SK-N-SH treated with all-trans-retinoic acid at 6 μM for 48 hours (cell line): ENCODE data around the gene UQCR11.
A peak's percentile ranks its signal among the peaks of the same experiment; 100 is the strongest.

ENCODE experiments used
- ATAC-seq: fragments of 200-7000 bp; cut with Tn5 transposase; 3 replicates; pipeline ENCODE4 v1.9.1; 2020; ENCODE audit warnings: mild to moderate bottlenecking, moderate library complexity
- ARNTL ChIP-seq: fragments of 450-650 bp; formaldehyde crosslinking; IDR thresholded peaks from 2 replicates; pipeline ENCODE4 v1.5.0; 2020; ENCODE audit warnings: low read depth, mild to moderate bottlenecking, moderate library complexity, borderline replicate concordance
- BACH2 ChIP-seq: fragments of 250-450 bp; sonication (Bioruptor Pico); IDR thresholded peaks from 2 replicates; pipeline ENCODE4 v1.9.0; 2021; ENCODE audit warnings: mild to moderate bottlenecking, borderline replicate concordance
- CSDC2 ChIP-seq: fragments of 250-450 bp; sonication (Bioruptor Pico); IDR thresholded peaks from 2 replicates; pipeline ENCODE4 v1.5.0; 2020; ENCODE audit warnings: mild to moderate bottlenecking, moderate library complexity
- ESRRG ChIP-seq: fragments of 250-450 bp; sonication (Bioruptor Pico); IDR thresholded peaks from 2 replicates; pipeline ENCODE4 v1.6.1; 2021; ENCODE audit warnings: mild to moderate bottlenecking
- ISL1 ChIP-seq: fragments of 250-450 bp; sonication (Bioruptor Pico); IDR thresholded peaks from 2 replicates; pipeline ENCODE4 v2.1.2; 2022; ENCODE audit warnings: mild to moderate bottlenecking, moderate library complexity
- OSR1 ChIP-seq: fragments of 250-450 bp; sonication (Bioruptor Pico); IDR thresholded peaks from 2 replicates; pipeline ENCODE4 v1.8.0; 2022; ENCODE audit warnings: moderate library complexity, mild to moderate bottlenecking, inconsistent platforms
- PPARA ChIP-seq: fragments of 250-450 bp; sonication (Bioruptor Pico); IDR thresholded peaks from 2 replicates; pipeline ENCODE4 v1.5.0; 2020; ENCODE audit warnings: mild to moderate bottlenecking, borderline replicate concordance
- RARB ChIP-seq: fragments of 250-450 bp; sonication (Bioruptor Pico); IDR thresholded peaks from 2 replicates; pipeline ENCODE4 v1.8.0; 2021; ENCODE audit warnings: mild to moderate bottlenecking, moderate library complexity
- SNAI2 ChIP-seq: fragments of 250-450 bp; sonication (Bioruptor Pico); IDR thresholded peaks from 2 replicates; pipeline ENCODE4 v1.5.0; 2020; ENCODE audit warnings: mild to moderate bottlenecking, moderate library complexity
- TCF4 ChIP-seq: fragments of 250-450 bp; sonication (Bioruptor Pico); IDR thresholded peaks from 2 replicates; pipeline ENCODE4 v1.8.0; 2021; ENCODE audit warnings: mild to moderate bottlenecking, moderate library complexity, borderline replicate concordance
- TOX ChIP-seq: fragments of 250-450 bp; sonication (Bioruptor Pico); IDR thresholded peaks from 2 replicates; pipeline ENCODE4 v1.8.0; 2021; ENCODE audit warnings: mild to moderate bottlenecking, moderate library complexity, borderline replicate concordance
- ZFP3 ChIP-seq: fragments of 250-450 bp; sonication (Bioruptor Pico); IDR thresholded peaks from 2 replicates; pipeline ENCODE4 v1.5.0; 2020; ENCODE audit warnings: mild to moderate bottlenecking, moderate library complexity
- ZFP30 ChIP-seq: fragments of 450-650 bp; formaldehyde crosslinking; IDR thresholded peaks from 2 replicates; pipeline ENCODE4 v1.5.0; 2022; ENCODE audit warnings: mild to moderate bottlenecking, moderate library complexity
- ZNF565 ChIP-seq: fragments of 450-650 bp; formaldehyde crosslinking; conservative IDR thresholded peaks from 2 replicates; pipeline ENCODE4 v1.5.0; 2020; ENCODE audit warnings: low read depth, mild to moderate bottlenecking, moderate library complexity
- ZNF70 ChIP-seq: fragments of 450-650 bp; formaldehyde crosslinking; IDR thresholded peaks from 2 replicates; pipeline ENCODE4 v1.5.0; 2020; ENCODE audit warnings: mild to moderate bottlenecking, moderate library complexity
- ZNF8 ChIP-seq: fragments of 450-650 bp; formaldehyde crosslinking; IDR thresholded peaks from 2 replicates; pipeline ENCODE4 v1.5.0; 2020; ENCODE audit warnings: mild to moderate bottlenecking, moderate library complexity
- TF ChIP-seq, protein P1 (sequence below): fragments of 250-450 bp; sonication (Bioruptor Pico); IDR thresholded peaks from 2 replicates; pipeline ENCODE4 v1.5.1; 2020; ENCODE audit warnings: low read depth, mild to moderate bottlenecking, moderate library complexity
- TF ChIP-seq, protein P2 (sequence below): fragments of 250-450 bp; sonication (Bioruptor Pico); IDR thresholded peaks from 2 replicates; pipeline ENCODE4 v1.8.0; 2021; ENCODE audit warnings: low read depth, mild to moderate bottlenecking, moderate library complexity, borderline replicate concordance
- TF ChIP-seq, protein P3 (sequence below): fragments of 250-450 bp; sonication (Bioruptor Pico); IDR thresholded peaks from 2 replicates; pipeline ENCODE4 v1.8.0; 2020; ENCODE audit warnings: mild to moderate bottlenecking, moderate library complexity, borderline replicate concordance
- TF ChIP-seq, protein P4 (sequence below): fragments of 250-450 bp; sonication (Bioruptor Pico); IDR thresholded peaks from 2 replicates; pipeline ENCODE4 v1.5.1; 2021; ENCODE audit warnings: mild to moderate bottlenecking, moderate library complexity
- TF ChIP-seq, protein P5 (sequence below): fragments of 250-450 bp; sonication (Bioruptor Pico); IDR thresholded peaks from 2 replicates; pipeline ENCODE4 v1.5.0; 2020; ENCODE audit warnings: mild to moderate bottlenecking, moderate library complexity

UQCR11 gene

DNA sequence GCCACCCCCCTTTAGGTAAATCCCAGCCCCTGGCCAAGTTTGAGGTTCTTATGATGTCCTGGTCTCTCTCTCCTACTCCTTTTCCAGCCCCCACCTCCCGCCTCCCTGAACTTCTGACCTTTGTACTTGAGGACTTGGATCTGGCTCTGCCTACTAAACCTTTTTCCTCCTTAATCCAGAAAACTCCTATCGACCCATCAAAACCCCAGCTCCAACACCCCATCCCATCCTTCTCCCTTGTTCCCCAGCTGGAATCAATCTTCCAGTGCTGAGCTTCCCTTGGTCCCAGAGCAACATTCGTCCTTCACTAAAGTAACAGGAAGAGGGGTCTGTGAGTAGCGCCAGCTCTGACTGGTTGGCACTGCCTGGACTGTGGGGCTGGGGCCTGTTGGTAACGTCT, 17.3 kb upstream of the UQCR11 start:
- no peak for TF ChIP-seq BACH2 (CRISPR knock-in tag)
- TF ChIP-seq ZFP3 (CRISPR knock-in tag): peak; percentile 99
- TF ChIP-seq, protein P1, sequence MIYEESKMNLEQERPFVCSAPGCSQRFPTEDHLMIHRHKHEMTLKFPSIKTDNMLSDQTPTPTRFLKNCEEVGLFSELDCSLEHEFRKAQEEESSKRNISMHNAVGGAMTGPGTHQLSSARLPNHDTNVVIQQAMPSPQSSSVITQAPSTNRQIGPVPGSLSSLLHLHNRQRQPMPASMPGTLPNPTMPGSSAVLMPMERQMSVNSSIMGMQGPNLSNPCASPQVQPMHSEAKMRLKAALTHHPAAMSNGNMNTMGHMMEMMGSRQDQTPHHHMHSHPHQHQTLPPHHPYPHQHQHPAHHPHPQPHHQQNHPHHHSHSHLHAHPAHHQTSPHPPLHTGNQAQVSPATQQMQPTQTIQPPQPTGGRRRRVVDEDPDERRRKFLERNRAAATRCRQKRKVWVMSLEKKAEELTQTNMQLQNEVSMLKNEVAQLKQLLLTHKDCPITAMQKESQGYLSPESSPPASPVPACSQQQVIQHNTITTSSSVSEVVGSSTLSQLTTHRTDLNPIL (CRISPR knock-in tag): no peak
- no peak for TF ChIP-seq CSDC2 (CRISPR knock-in tag)
- ATAC-seq: no peak

DNA sequence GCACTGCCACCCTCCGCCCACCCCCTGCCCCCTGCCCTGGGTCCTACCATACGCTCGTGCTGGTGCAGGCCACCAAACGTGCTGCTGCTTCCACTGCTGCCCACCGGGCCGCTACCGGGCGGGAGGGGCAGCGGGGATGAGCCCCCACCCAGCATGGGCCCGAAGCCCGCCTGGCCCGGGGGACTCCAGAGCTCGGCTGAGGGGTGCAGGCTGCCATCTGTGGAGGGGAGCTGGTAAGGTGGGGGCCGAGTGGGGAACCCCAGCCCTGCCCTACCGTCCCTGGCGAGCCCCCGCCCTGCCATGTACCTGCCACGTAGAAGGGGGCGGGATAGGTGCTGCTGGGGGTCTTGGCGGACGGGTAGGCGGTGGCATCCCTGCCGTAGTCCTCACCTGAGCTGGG, 16.7 kb upstream of the UQCR11 start:
- ATAC-seq: no peak
- TF ChIP-seq, protein P2, sequence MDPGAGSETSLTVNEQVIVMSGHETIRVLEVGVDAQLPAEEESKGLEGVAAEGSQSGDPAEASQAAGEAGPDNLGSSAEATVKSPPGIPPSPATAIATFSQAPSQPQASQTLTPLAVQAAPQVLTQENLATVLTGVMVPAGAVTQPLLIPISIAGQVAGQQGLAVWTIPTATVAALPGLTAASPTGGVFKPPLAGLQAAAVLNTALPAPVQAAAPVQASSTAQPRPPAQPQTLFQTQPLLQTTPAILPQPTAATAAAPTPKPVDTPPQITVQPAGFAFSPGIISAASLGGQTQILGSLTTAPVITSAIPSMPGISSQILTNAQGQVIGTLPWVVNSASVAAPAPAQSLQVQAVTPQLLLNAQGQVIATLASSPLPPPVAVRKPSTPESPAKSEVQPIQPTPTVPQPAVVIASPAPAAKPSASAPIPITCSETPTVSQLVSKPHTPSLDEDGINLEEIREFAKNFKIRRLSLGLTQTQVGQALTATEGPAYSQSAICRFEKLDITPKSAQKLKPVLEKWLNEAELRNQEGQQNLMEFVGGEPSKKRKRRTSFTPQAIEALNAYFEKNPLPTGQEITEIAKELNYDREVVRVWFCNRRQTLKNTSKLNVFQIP (CRISPR knock-in tag): no peak
- no peak for TF ChIP-seq ISL1 (CRISPR knock-in tag)
- TF ChIP-seq, protein P1 (CRISPR knock-in tag): no peak
- no peak for TF ChIP-seq ESRRG (CRISPR knock-in tag)
- TF ChIP-seq PPARA (CRISPR knock-in tag): no peak
- TF ChIP-seq TCF4 (CRISPR knock-in tag): no peak
- TF ChIP-seq, protein P3, sequence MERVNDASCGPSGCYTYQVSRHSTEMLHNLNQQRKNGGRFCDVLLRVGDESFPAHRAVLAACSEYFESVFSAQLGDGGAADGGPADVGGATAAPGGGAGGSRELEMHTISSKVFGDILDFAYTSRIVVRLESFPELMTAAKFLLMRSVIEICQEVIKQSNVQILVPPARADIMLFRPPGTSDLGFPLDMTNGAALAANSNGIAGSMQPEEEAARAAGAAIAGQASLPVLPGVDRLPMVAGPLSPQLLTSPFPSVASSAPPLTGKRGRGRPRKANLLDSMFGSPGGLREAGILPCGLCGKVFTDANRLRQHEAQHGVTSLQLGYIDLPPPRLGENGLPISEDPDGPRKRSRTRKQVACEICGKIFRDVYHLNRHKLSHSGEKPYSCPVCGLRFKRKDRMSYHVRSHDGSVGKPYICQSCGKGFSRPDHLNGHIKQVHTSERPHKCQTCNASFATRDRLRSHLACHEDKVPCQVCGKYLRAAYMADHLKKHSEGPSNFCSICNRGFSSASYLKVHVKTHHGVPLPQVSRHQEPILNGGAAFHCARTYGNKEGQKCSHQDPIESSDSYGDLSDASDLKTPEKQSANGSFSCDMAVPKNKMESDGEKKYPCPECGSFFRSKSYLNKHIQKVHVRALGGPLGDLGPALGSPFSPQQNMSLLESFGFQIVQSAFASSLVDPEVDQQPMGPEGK: no peak
- no peak for TF ChIP-seq SNAI2 (CRISPR knock-in tag)
- no peak for TF ChIP-seq BACH2 (CRISPR knock-in tag)

DNA sequence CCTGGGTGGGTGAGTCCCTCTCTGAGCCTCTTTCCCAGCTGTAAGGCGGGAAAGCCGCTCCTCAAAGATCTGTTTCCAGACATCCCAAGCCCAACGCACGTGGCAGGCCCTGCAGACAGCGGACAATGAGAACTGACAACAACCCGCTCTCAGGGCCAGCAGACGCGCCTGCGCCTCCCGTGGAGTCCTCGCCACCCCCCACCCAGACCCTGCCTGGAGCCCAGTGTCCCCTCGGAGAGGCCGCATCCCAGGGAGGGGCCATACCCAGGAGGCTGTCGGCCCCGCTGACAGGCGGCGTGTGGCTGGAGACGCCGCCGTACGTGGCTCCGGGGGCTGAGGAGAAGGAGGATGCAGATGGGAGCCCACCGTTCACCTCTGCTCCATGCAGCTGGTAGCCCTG, 16.3 kb upstream of the UQCR11 start:
- TF ChIP-seq BACH2 (CRISPR knock-in tag): no peak
- TF ChIP-seq, protein P4, sequence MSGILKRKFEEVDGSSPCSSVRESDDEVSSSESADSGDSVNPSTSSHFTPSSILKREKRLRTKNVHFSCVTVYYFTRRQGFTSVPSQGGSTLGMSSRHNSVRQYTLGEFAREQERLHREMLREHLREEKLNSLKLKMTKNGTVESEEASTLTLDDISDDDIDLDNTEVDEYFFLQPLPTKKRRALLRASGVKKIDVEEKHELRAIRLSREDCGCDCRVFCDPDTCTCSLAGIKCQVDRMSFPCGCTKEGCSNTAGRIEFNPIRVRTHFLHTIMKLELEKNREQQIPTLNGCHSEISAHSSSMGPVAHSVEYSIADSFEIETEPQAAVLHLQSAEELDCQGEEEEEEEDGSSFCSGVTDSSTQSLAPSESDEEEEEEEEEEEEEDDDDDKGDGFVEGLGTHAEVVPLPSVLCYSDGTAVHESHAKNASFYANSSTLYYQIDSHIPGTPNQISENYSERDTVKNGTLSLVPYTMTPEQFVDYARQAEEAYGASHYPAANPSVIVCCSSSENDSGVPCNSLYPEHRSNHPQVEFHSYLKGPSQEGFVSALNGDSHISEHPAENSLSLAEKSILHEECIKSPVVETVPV (CRISPR knock-in tag): no peak
- no peak for TF ChIP-seq ARNTL
- no peak for TF ChIP-seq ZNF8 (CRISPR knock-in tag)
- no peak for TF ChIP-seq ZNF70 (CRISPR knock-in tag)
- no peak for TF ChIP-seq RARB (CRISPR knock-in tag)
- TF ChIP-seq TOX (CRISPR knock-in tag): no peak
- no peak for TF ChIP-seq ZFP30 (CRISPR knock-in tag)
- TF ChIP-seq, protein P5, sequence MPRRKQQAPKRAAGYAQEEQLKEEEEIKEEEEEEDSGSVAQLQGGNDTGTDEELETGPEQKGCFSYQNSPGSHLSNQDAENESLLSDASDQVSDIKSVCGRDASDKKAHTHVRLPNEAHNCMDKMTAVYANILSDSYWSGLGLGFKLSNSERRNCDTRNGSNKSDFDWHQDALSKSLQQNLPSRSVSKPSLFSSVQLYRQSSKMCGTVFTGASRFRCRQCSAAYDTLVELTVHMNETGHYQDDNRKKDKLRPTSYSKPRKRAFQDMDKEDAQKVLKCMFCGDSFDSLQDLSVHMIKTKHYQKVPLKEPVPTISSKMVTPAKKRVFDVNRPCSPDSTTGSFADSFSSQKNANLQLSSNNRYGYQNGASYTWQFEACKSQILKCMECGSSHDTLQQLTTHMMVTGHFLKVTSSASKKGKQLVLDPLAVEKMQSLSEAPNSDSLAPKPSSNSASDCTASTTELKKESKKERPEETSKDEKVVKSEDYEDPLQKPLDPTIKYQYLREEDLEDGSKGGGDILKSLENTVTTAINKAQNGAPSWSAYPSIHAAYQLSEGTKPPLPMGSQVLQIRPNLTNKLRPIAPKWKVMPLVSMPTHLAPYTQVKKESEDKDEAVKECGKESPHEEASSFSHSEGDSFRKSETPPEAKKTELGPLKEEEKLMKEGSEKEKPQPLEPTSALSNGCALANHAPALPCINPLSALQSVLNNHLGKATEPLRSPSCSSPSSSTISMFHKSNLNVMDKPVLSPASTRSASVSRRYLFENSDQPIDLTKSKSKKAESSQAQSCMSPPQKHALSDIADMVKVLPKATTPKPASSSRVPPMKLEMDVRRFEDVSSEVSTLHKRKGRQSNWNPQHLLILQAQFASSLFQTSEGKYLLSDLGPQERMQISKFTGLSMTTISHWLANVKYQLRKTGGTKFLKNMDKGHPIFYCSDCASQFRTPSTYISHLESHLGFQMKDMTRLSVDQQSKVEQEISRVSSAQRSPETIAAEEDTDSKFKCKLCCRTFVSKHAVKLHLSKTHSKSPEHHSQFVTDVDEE (CRISPR knock-in tag): no peak
- TF ChIP-seq ZNF565 (CRISPR knock-in tag): no peak
- no peak for TF ChIP-seq CSDC2 (CRISPR knock-in tag)
- TF ChIP-seq ISL1 (CRISPR knock-in tag): no peak
- TF ChIP-seq, protein P2 (CRISPR knock-in tag): no peak
- TF ChIP-seq ZFP3 (CRISPR knock-in tag): no peak
- TF ChIP-seq OSR1 (CRISPR knock-in tag): no peak
- TF ChIP-seq PPARA (CRISPR knock-in tag): no peak
- no peak for TF ChIP-seq SNAI2 (CRISPR knock-in tag)
- no peak for TF ChIP-seq ESRRG (CRISPR knock-in tag)
- TF ChIP-seq, protein P1 (CRISPR knock-in tag): no peak
- TF ChIP-seq TCF4 (CRISPR knock-in tag): no peak
- TF ChIP-seq, all 23 proteins: peak for 0
- ATAC-seq: no peak
